Cerebellar cortex (tissue), 1 donor: ENCODE results near the gene KDM6B.

Experiments
- DNase-seq: peaks from one replicate; pipeline ENCODE4 v3.0.0-alpha.2; 2015; ENCODE audit warnings: low spot score

The KDM6B gene

GRCh38 chr17:7880076-7880868, 46.3 kb downstream of the KDM6B start:
- no peak for DNase-seq

GRCh38 chr17:7881276-7882054, 47.4 kb downstream of the KDM6B start:
- peak; percentile 95 for DNase-seq

- no peak for DNase-seq
Measured at GRCh38 chr17:7882068-7882467, 48.1 kb downstream of the KDM6B start.

GRCh38 chr17:7882629-7883028, 48.6 kb downstream of the KDM6B start:
- no peak for DNase-seq
